GM12878 (cell line): Measurements from ENCODE around the gene CLPTM1. TPM values are rescaled to one million over a fixed set of nuclear protein-coding genes. Genes with fewer than 3 reads are reported as not detected.

Experiments
- ATAC-seq: fragments of 200-7000 bp; cut with Tn5 transposase; 3 replicates; pipeline ENCODE4 v1.9.1; 2020; ENCODE audit warnings: mild to moderate bottlenecking, moderate library complexity
- BruUV-seq: library from RNA; stranded (reverse); fragments of 400-500 nt; replicated peaks from 2 replicates; lab custom pipeline; 2021; lab: Mats Ljungman, UMichigan
- CTCF ChIA-PET: fragments of 300-600 bp; sonication (Branson Sonifier 250); formaldehyde crosslinking; extraction: SDS; loops from one replicate; lab custom pipeline; 2021; ENCODE audit warnings: inconsistent platforms; lab: Yijun Ruan, JAX
- POLR2A ChIA-PET: fragments of 350-600 bp; formaldehyde crosslinking; extraction: SDS; loops from one replicate; lab custom pipeline; 2021; ENCODE audit warnings: inconsistent platforms; lab: Charles Lee
- RAD21 ChIA-PET: fragments of 300-600 bp; sonication (Branson Sonifier 250); formaldehyde crosslinking; loops from one replicate; lab custom pipeline; 2023; ENCODE audit warnings: antibody characterized with exemption; ENCODE audit not compliant: unreplicated experiment; lab: Charles Lee
- SMC1A ChIA-PET: fragments of 300-600 bp; sonication (Branson Sonifier 250); formaldehyde crosslinking; loops from one replicate; lab custom pipeline; 2023; ENCODE audit not compliant: unreplicated experiment, uncharacterized antibody; lab: Charles Lee
- DNase-seq: peaks from one replicate; pipeline ENCODE4 v3.0.0-alpha.2; 2011; ENCODE audit warnings: low read depth, low spot score
- FAIRE-seq: peaks from 3 replicates; lab custom pipeline; 2011; peaks lifted over from hg19 to GRCh38; lab: Jason Lieb, UNC
- H2AFZ ChIP-seq: 2 replicates; pipeline ENCODE4 v1.6.0; 2011; ENCODE audit warnings: low read depth, low read length, control low read depth; ENCODE audit not compliant: control insufficient read depth
- H3K27ac ChIP-seq: 2 replicates; pipeline ENCODE4 v1.5.1; 2011; ENCODE audit warnings: control low read depth; ENCODE audit not compliant: control insufficient read depth, insufficient read depth
- H3K27me3 ChIP-seq, 2 experiments: replicated peaks in 1 of 2; 2 replicates each; pipeline versions ENCODE4 v1.6.0 to v1.6.1; 2011; ENCODE audit warnings: low read length in 1 of 2; ENCODE audit not compliant: control insufficient read depth in 2 of 2, insufficient read depth in 2 of 2
- H3K36me3 ChIP-seq, 2 experiments: 2 replicates each; pipeline ENCODE4 v1.5.1; 2011; ENCODE audit warnings: low read length in 1 of 2; ENCODE audit not compliant: control insufficient read depth in 2 of 2, insufficient read depth in 2 of 2
- H3K4me1 ChIP-seq: 2 replicates; pipeline ENCODE4 v1.6.1; 2011; ENCODE audit warnings: mild to moderate bottlenecking, low read length, moderate library complexity, mixed read lengths; ENCODE audit not compliant: control insufficient read depth, insufficient read depth
- H3K4me2 ChIP-seq: 2 replicates; pipeline ENCODE4 v1.6.0; 2011; ENCODE audit warnings: control low read depth; ENCODE audit not compliant: control insufficient read depth, insufficient read depth
- H3K4me3 ChIP-seq: fragments of 200-600 bp; sonication (generic); 2 replicates; pipeline ENCODE4 v1.5.1; 2016
- H3K79me2 ChIP-seq: 2 replicates; pipeline ENCODE4 v1.6.0; 2011; ENCODE audit warnings: low read length; ENCODE audit not compliant: control insufficient read depth, insufficient read depth
- H3K9ac ChIP-seq: 2 replicates; pipeline ENCODE4 v1.8.0; 2011; ENCODE audit warnings: low read length, control low read depth, mixed read lengths; ENCODE audit not compliant: control insufficient read depth, insufficient read depth
- H3K9me3 ChIP-seq: replicated peaks from 3 replicates; pipeline ENCODE4 v1.5.1; 2011; ENCODE audit warnings: mild to moderate bottlenecking, low read length; ENCODE audit not compliant: control insufficient read depth, insufficient read depth
- H4K20me1 ChIP-seq: 2 replicates; pipeline ENCODE4 v1.6.0; 2011; ENCODE audit not compliant: control insufficient read depth, insufficient read depth
- CREM ChIP-seq: IDR thresholded peaks from 2 replicates; pipeline ENCODE4 v1.6.1; 2014; ENCODE audit warnings: antibody characterized with exemption, low read depth
- HSF1 ChIP-seq: fragments of 150-350 bp; IDR thresholded peaks from 2 replicates; pipeline ENCODE4 v1.6.1; 2014; ENCODE audit warnings: mild to moderate bottlenecking, low read depth, low read length
- JUND ChIP-seq: IDR thresholded peaks from 2 replicates; pipeline ENCODE4 v1.6.1; 2012; ENCODE audit warnings: low read depth, mild to moderate bottlenecking, low read length, improper control_type of control experiment, moderate library complexity
- POLR2A ChIP-seq: IDR thresholded peaks from 2 replicates; pipeline ENCODE4 v1.6.1; 2011; ENCODE audit warnings: low read depth, mild to moderate bottlenecking, low read length
- POLR2AphosphoS2 ChIP-seq: IDR thresholded peaks from 2 replicates; pipeline ENCODE4 v1.6.1; 2011; ENCODE audit warnings: low read depth, mild to moderate bottlenecking, low read length, improper control_type of control experiment, moderate library complexity
- SUPT20H ChIP-seq: IDR thresholded peaks from 2 replicates; pipeline ENCODE4 v1.6.1; 2011; ENCODE audit warnings: low read depth, mild to moderate bottlenecking, low read length, moderate library complexity, borderline replicate concordance; ENCODE audit not compliant: control insufficient read depth
- TARDBP ChIP-seq: IDR thresholded peaks from 2 replicates; pipeline ENCODE4 v1.6.1; 2016; ENCODE audit warnings: borderline replicate concordance
- TCF7 ChIP-seq: IDR thresholded peaks from 2 replicates; pipeline ENCODE4 v1.6.1; 2014; ENCODE audit warnings: antibody characterized with exemption, borderline replicate concordance
- YY1 ChIP-seq: IDR thresholded peaks from 2 replicates; pipeline ENCODE4 v1.6.1; 2011; ENCODE audit warnings: low read depth, mild to moderate bottlenecking, low read length
- ZNF274 ChIP-seq: IDR thresholded peaks from one replicate; pipeline ENCODE4 v1.8.0; 2011; ENCODE audit not compliant: insufficient read length, insufficient read depth
- WGBS: methylation state at CpG from one replicate; pipeline ENCODE4 v1.1.6; 2016; ENCODE audit warnings: low lambda C conversion rate; ENCODE audit not compliant: insufficient replicate concordance, insufficient coverage; ENCODE audit errors: missing lambda C conversion rate; 5-methylcytosine and 5-hydroxymethylcytosine counted together
- in situ Hi-C: fragments of 300-500 bp; cut with MboI; formaldehyde crosslinking; loops from 9 replicates; pipeline ENCODE4 v1.14.3; 2018; ENCODE audit warnings: mixed read lengths
- intact Hi-C: fragments of 100-400 bp; cut with micrococcal nuclease; formaldehyde crosslinking; loops from one replicate; pipeline ENCODE4 v1.14.2; 2022; ENCODE audit not compliant: unreplicated experiment
- polyA plus RNA-seq, 11 experiments: library from polyadenylated mRNA; depleted of rRNA in 4 of 11; unstranded in 6 of 11; stranded (reverse) in 5 of 11; fragments of >200 nt; fragmentation: Nextera tagmentation in 4 of 11; fragmentation: Illumina TruSeq in 1 of 11; extraction: Ambion mirVana in 4 of 11; extraction: Trizol in 1 of 11; gene quantifications; 1 replicate in 1 of 11; 2 replicates in 10 of 11; pipeline versions ENCODE4 v1.2.1 to v1.2.3, GENCODE V29; 2011 to 2016; ENCODE audit warnings: inconsistent platforms in 2 of 11, missing spikeins in 2 of 11, low read depth in 1 of 11
- total RNA-seq, 4 experiments: library from RNA; depleted of rRNA in 3 of 4; stranded (reverse); fragments of >200 nt in 3 of 4; fragmentation: Illumina TruSeq in 1 of 4; extraction: Trizol in 1 of 4; gene quantifications; 2 replicates each; pipeline versions ENCODE4 v1.2.1 to v1.2.3, GENCODE V29; 2013 to 2021
- TF ChIP-seq, protein P1 (sequence below): fragments of 450-650 bp; IDR thresholded peaks from 2 replicates; pipeline ENCODE4 v1.6.1; 2017; ENCODE audit warnings: low read depth, mild to moderate bottlenecking, moderate library complexity

Gene CLPTM1
- total and polyA plus RNA-seq, 10 of the 15 experiments (the other 5 are each of a cell fraction or from before 2014, with no cell fraction given): 0.42 to 72.6 (median 35.2) TPM

DNA sequence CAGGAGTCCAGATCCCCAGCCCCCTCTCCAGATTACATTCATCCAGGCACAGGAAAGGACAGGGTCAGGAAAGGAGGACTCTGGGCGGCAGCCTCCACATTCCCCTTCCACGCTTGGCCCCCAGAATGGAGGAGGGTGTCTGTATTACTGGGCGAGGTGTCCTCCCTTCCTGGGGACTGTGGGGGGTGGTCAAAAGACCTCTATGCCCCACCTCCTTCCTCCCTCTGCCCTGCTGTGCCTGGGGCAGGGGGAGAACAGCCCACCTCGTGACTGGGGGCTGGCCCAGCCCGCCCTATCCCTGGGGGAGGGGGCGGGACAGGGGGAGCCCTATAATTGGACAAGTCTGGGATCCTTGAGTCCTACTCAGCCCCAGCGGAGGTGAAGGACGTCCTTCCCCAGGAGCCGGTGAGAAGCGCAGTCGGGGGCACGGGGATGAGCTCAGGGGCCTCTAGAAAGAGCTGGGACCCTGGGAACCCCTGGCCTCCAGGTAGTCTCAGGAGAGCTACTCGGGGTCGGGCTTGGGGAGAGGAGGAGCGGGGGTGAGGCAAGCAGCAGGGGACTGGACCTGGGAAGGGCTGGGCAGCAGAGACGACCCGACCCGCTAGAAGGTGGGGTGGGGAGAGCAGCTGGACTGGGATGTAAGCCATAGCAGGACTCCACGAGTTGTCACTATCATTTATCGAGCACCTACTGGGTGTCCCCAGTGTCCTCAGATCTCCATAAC, 49.6 kb upstream of the CLPTM1 start, which contains the start of gene APOE:
APOE (plus strand) TSS at position 360 of the 724 bp plus-strand sequence. CDS start 829 bp downstream, outside the sequence.
- no peak within 1 kb of the TSS for H3K9ac ChIP-seq
- no TSS peak for BruUV-seq
- H3K79me2 ChIP-seq: no peaks in the 10 kb centered on the region
- WGBS: 12% methylated on average over 17 of the region's 20 CpGs
- FAIRE-seq (no peak), DNase-seq (no peak), ATAC-seq (no peak; the same call in 1 of the 3 replicates)
- H3K27ac ChIP-seq: no peak within 1 kb of the TSS
- H3K4me1 ChIP-seq: no peaks in the 10 kb centered on the region
- RAD21 ChIA-PET: interaction anchor here (0.8 to 2.3 kb wide), 2 partner anchors 15 to 154 kb away, joined by 4 to 8 read pairs; no protein-coding TSS in a partner anchor
- CTCF ChIA-PET: interaction anchor here (0.6 to 4.3 kb wide), 11 partner anchors 9 to 432 kb away, joined by 3 to 34 read pairs (median 3); no protein-coding TSS in a partner anchor
- SMC1A ChIA-PET: interaction anchor here (0.6 to 2.3 kb wide), 3 partner anchors 46 to 1061 kb away, joined by 3 to 11 read pairs (median 7); no protein-coding TSS in a partner anchor
- no peaks in the 10 kb centered on the region for H3K9me3 ChIP-seq
- in situ Hi-C loops: loop anchor here (10.0 kb wide), 2 partner anchors 49 to 429 kb away; partner anchors contain the start of gene CLPTM1
- no peak within 1 kb of the TSS for H2AFZ ChIP-seq
- H3K36me3 ChIP-seq: peaks cover 4 to 17% of the 10 kb centered on the region in 2 experiments; a peak in 3 of 4 replicates
- no peaks in the 10 kb centered on the region for H3K27me3 ChIP-seq
- intact Hi-C loops: loop anchor here (5.0 kb wide), 1 partner anchor 432 kb away; no protein-coding TSS in a partner anchor
- no peak within 1 kb of the TSS for H3K4me2 ChIP-seq
- H4K20me1 ChIP-seq: no peaks in the 10 kb centered on the region; the same call in 1 of the 2 replicates
- no peak within 1 kb of the TSS for H3K4me3 ChIP-seq
- POLR2A ChIA-PET: interaction anchor here (1.3 kb wide), 1 partner anchor 15 kb away, joined by 3 read pairs; no protein-coding TSS in a partner anchor
- 0 out of 2 replicates have a peak, but pooled peaks have one; percentile 10 for TF ChIP-seq TCF7
- TF ChIP-seq ZNF274: no peak
- TF ChIP-seq TARDBP: no peak
- TF ChIP-seq YY1: no peak
- TF ChIP-seq, protein P1, sequence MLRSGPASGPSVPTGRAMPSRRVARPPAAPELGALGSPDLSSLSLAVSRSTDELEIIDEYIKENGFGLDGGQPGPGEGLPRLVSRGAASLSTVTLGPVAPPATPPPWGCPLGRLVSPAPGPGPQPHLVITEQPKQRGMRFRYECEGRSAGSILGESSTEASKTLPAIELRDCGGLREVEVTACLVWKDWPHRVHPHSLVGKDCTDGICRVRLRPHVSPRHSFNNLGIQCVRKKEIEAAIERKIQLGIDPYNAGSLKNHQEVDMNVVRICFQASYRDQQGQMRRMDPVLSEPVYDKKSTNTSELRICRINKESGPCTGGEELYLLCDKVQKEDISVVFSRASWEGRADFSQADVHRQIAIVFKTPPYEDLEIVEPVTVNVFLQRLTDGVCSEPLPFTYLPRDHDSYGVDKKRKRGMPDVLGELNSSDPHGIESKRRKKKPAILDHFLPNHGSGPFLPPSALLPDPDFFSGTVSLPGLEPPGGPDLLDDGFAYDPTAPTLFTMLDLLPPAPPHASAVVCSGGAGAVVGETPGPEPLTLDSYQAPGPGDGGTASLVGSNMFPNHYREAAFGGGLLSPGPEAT: no peak
- TF ChIP-seq CREM: no peak
- peak; percentile 55; the same call in 1 of the 2 replicates for TF ChIP-seq POLR2A
- no peak for TF ChIP-seq HSF1
- TF ChIP-seq POLR2AphosphoS2: no peak
- no peak for TF ChIP-seq SUPT20H
- TF ChIP-seq JUND: no peak
